G401.6 (cell line): ENCODE results near the gene ZNRF4.

Experiments used
- FAIRE-seq: peaks from 2 replicates; lab custom pipeline; 2012; peaks lifted over from hg19 to GRCh38; lab: Jason Lieb, UNC

Gene ZNRF4

DNA sequence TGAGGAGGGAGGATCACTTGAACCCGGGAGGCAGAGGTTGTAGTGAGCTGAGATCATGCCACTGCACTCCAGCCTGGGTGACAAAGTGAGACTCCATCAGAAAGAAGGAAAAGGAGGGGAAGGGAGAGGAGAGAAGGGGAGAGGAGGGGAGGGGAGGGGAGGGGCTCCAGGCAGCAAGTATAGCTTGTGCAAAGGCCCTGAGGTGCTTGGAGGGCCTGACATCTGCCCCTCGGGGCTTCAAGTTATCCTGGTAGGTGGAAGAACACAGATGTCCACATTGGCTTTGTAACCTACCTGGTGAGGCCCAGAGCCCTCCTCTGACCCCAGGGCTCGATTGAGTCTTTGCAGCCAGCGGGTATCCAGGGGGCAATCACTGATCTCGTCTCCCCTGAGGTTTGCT lies 11.5 kb upstream of the ZNRF4 start:
- FAIRE-seq = no peak

DNA sequence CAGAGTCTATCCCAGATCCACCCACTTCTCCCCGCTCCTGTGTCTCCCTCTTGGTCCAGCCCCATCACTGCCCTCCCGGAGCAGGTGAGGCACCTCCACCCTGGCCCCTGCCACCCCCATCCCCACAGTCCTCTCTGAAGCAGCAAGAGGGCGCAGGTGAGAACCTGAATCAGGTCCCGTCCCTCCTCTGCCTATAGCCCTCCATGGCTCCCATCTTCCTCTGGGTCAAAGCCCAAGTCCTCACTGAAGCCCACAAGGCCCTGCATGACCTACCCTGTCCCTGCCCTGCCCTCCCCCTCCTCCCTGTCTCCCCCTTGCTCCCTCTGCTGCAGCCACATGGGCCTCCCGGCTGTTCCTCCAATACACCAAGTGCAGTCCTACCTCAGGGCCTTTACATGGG lies 10.8 kb upstream of the ZNRF4 start:
- no peak for FAIRE-seq

DNA sequence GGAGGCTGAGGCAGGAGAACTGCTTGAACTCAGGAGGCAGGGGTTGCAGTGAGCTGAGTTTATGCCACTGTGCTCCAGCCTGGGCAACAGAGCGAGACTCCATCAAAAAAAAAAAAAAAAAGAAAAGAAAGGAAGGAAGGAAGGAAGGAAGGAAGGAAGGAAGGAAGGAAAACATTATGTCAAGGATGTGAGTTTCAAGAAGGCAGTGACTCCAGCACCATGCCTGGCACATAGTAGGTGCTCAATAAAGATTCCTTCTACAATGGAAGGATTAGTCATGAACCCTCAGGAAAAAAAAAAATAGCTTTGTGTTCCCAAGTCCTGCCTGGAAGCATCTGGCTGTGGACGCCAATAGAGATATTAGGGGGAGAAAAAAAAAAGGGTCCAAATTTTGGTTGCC lies 10.1 kb upstream of the ZNRF4 start:
- FAIRE-seq = no peak

DNA sequence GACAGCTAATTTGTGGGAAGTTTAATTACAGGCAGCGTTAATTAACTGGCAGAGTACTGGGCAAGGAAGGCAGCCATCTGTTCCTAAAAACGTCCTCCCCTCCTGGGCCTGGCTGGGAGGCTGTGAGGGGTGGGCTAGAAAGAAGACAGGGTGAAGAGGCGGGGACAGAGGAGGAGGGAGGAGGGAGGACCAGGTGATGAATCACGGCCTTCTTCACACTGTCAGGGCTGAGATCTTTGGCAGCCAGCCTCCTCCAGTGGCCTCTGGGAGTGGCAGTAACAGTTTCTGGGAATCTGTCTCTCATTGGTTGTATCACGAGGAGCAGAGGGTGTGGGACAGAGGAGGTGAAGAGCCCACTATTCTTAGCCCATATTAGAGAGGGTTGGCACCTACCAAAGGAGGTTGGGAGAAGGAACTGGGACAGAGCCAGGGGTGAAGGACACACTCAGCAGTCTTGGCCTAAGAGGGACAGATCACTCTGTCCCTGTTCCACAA lies 9.6 kb upstream of the ZNRF4 start:
- FAIRE-seq = no peak

DNA sequence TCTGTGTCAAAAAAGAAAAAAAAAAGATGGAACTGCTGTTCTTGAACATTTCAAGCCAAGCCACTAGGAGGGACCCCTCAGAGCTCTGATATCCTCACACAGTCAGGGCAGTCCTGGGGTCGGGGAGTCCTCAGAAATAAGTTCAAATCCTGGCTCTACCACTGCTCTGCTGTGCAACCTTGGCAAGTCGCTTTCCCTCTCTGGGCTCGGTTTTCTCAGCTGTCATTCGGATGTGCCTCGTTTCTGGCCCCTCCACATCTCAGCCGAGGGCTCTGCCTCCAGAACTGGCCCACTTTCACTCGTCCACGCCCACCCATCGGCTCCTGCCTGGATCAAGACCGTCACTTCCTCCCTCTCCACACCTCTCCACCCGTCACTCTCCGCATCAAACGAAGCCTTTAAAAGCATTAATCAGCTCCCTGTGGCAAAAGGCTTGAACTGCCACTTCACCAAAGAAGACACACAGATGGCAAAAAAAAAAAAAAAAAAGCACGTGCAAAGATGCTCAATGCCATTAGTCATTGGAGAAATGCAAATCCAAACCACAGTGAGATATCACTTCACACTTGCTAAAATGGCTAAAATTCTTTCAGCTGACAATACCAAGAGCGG lies 7.4 kb upstream of the ZNRF4 start:
- no peak for FAIRE-seq

DNA sequence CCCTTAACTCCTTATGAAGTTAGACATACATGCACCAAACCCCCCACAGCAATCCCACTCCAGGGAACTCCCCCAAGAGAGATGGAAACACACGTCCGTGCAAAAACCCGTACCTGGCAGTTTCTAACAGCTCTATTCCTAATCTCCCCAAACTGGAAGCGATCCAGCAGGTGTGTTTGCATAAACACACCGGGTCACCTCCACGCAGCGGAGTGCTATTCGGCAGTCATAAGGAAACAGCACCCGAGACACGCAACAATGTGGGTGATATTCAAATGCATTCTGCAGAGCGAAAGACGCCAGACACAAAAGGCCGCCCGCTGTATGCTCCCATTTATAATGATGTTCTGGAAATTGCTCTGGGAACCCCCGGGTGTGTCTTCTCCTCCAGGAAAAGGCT lies 6.8 kb upstream of the ZNRF4 start:
- FAIRE-seq = no peak

DNA sequence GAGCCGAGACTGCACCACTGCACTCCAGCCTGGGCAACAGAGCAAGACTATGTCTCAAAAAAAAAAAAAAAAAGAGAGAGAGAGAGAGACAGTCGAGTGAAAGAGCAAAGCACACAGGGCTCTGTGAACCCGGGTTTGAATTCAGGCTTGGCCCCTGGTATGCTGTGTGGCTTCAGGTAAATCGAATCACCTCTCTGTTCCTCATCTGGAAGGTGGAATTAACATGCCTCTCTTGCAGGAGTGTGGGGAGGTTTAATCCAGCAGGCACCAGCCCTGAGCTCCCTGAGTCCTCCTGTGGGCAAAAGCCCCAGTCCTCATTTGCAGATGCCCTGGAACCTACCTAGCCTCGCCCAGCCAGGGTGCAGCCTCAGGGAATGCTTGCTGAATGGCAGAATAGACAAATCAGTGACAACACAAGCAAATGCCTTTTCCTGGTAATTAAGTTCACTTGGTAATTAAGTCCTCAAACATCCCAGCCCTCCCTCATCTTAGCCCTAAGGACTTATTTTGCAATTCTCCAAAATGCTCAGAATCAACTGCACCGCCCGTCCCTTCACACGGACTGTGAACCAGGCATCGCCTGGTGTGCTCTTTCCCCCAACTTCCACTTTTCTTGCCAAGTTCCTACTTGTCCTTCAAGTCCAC lies 4.6 kb upstream of the ZNRF4 start:
- FAIRE-seq = no peak

DNA sequence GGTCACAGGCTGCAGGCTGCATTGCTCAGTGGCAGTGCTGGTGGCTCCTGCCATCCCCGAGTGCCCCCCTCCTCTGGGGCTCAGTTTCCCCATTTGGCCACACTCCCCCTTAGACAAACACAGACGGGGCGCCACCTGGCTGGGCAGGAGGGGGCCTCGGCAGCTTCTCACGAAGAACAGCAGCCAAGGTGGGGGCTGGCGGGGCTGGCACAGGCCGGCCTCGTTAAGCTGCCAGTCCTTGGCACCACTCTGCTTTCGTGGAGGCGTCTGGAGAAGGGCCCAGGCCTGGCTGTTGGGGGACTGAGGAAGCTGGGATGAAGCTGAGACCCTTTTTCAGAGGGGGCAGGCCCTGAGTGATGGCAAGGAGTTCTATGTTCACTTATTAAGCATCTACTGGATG lies 3.7 kb upstream of the ZNRF4 start:
- no peak for FAIRE-seq

DNA sequence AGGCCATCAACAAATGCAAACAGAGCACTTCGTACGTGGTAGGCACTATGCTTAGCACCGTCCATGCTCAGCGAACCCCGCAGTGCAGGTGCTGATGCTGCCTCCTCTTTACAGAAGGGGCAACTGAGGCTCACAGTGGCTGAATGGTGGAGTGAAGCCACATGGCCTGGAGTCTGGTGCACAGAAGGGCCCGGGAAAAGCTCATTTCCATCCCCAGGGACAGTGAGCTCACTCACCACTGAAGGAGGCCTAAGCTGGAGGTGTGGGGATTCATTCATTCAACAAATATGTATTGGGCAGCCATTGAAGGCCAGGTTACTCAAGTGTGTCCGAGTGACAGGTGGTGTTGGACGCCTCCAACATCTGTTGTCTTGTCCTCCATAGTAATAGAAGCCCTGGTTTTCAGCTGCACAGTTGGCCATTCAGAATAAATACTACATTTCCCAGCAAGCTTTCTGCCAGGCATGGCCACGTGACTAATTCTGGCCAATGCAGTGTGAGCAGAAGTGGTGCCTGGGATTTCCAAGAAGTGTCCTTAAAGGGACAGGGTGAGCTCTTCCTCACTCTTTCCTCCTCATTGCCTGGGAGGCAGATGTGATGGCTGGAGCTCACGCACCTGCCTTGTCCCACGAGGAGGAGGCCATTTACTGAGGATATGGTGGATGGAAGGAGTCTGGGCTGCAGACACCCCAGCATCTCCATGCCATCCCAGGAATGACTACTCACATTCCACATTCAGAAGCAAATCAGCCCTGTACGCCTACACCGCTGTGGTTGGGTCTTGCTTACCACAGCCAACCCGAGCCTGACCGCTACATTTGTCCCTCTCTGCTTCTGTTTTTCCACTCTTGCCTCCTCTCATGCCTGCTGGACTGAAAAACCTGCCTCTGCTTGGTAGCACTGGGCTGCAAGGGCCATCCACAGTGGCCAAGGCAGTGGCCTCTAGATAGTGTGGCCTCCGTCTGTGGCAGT lies 2.3 kb upstream of the ZNRF4 start:
- FAIRE-seq = no peak

DNA sequence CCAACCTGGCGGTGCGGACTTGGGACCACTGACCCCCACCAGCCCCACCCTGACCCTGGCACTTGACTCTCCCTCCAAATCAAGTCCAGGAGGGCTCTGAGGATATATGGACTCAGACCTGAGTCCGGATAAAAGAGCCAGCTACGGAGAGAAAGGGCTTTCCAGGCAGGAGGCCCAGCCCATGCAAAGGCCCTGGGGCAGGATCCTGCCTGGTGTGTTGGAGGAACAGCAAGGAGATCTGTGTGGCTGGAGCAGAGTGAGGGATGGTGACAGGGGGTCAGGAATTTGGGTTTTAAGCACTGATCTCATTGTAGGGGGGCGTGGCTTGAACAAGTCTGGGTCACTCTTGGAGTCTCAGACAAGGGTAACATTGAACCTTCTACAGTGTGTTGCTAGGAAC lies 474 bp upstream of the ZNRF4 start:
- FAIRE-seq = no peak

DNA sequence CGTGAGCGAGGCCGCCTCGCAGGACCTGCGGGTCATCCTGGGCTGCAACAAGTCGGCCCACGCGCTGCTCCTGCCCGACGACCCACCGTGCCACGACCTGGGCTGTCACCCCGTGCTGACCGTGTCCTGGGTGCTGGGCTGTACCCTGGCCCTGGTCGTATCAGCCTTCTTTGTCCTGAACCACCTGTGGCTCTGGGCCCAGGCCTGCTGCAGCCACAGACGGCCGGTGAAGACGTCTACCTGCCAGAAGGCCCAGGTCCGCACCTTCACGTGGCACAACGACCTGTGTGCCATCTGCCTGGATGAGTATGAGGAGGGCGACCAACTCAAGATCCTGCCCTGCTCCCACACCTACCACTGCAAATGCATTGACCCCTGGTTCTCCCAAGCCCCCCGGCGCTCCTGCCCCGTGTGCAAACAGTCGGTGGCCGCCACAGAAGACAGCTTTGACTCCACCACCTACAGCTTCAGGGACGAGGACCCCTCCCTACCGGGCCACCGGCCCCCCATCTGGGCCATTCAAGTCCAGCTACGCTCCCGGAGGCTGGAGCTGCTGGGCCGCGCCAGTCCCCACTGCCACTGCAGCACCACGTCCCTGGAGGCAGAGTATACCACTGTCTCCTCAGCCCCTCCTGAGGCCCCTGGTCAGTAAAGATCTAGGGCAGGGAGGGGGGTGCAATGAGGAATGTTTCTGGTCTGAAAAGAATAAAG lies 1.1 kb downstream of the ZNRF4 start:
- FAIRE-seq = no peak

DNA sequence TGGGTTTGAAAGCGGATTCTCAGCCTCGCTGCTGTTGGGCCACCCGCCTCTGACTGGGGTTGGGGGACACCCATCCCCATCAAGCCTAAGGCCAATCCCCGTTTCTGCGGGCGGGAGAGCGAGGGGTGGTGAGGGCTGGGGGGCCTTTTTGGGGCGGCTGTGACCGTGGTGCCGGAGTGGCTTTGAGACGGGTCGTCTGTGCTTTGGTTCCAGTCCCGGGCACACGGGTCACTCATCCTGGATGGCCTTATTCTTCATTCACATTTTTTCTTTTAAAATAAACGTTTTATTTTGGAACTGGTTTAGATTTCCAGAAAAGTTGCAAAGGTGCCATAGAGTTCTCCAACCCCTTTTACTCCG lies 1.6 kb downstream of the ZNRF4 start:
- FAIRE-seq = no peak

DNA sequence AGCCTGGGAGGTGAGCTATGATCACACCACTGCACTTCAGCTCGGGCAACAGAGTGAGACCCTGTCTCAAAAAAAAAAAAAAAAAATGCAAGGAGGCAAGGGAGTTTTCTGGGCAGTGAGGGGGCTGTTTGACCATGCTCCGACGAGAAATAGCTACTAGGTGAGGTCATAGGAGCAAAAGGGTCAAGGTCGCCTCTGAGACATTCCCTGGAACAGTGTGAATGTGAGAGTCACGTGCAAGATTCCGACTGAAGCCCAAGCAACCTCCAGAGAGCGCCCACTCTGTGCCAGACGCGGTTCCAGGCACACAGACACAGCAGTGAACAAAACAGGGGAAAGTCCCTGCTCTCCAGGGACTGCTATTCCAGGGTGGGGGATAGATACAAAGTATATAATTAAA lies 2.5 kb downstream of the ZNRF4 start:
- FAIRE-seq = no peak

DNA sequence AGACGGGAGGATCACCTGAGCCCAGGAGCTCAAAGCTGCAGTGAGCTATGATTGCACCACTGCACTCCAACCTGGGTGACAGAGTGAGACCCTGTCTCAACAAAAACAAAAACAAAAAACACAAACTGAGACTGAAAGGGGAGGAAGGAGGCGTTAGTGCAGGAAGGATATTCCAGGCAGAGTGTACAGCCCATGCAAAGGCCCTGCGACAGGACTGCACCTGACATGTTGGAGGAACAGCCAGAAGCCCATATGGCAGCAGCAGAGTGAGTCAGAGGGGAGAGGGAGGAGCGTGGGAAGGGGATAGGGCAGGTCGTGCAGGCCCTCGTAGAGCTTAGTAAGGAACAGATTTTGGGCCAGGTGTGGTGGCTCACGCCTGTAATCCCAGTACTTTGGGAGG lies 3.2 kb downstream of the ZNRF4 start:
- no peak for FAIRE-seq

DNA sequence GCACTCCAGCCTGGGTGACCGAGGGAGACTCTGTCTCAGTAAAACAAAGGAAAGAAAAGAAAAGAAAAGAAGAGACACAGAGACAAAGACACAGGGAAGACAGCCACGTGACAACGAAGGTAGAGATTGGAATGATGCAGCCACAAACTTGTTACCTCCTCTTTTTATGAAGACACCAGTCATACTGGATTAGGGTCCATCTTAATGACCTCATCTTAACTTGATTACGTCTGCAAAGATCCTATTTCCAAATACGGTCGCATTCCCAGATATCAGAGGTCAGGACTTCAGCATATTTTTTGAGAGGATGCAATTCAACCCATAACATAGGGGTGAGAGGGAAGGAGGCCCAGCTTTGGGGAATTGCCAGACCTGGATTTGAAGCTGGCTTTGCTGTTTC lies 4.1 kb downstream of the ZNRF4 start:
- FAIRE-seq = no peak

DNA sequence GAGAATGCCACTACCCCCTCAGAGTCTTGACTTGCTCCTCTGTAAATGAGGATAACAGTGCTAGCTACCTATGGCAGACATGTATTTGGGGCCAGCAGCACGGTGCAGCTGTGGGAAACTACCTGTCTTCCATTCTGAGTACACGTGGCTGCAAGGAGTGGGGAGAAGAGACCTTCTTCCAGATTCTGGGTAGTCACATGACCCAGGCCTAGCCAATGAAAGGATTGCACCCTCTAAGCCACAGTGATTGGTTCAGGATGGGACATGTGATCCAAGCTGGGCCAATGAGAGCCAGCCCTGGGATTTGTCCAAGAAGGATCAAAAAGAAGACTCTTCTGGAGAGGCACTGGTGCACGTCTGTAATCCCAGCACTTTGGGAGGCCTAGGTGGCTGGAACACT lies 5.5 kb downstream of the ZNRF4 start:
- FAIRE-seq = no peak

DNA sequence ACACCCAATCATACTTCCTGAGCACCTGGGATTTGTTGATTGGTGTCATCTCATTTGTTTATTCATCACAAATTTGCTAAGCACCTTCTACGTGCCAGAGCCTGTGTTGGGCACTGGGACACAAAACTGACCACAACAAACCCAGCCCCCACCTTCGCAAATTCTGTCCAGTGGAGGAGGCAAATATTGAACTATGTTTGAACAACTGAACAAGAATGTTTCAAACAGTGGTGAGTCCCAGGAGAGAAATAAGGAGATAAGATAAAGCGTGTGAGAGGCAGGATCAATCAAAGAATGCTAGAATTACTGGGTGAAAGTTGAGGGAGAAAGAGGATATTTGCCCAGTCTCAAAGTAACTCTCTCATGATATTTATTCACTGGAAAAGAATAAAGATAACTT lies 8.7 kb downstream of the ZNRF4 start:
- FAIRE-seq = no peak

DNA sequence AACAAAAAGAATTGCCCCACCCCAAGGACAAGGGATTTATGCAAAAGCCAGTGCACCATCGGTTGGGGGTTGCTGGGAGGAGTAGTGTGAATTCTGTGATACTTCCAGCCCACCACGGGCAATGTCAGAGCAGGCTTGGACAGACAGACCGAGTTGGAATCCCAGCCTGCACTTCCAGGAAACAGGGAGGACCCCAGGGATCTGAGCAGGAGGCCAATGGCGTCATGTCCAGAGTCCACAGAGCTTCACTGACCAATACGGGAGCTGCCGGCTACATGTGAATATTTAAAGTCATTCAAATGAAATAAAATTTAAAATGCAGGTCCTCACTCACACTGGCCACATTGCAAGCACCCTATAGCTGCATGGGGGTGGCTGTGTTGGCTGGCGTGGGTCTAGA lies 10.9 kb downstream of the ZNRF4 start:
- no peak for FAIRE-seq

DNA sequence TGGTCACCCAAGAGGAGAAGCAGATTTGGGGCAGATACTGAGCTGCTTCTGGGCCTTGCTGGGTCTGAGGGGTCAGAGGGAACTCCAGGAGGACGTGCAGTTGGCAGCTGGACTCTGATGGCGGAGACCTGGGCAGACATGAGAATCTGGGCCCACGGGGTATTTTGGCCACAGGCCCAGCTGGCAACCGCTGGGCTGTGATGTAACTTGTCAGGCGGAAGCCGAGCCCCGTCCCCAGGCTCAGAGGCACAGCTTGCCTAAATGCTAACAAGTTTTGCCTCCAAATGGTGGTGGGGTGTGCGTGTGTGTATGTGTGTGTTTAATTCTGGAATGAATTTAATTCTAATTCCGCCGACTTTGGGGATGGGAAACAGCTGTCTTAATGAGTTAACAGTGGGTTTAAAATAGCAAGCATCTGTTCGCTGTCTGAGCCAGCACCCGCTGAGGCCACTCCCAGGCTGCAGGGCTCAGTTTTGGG lies 11.6 kb downstream of the ZNRF4 start:
- FAIRE-seq = no peak

DNA sequence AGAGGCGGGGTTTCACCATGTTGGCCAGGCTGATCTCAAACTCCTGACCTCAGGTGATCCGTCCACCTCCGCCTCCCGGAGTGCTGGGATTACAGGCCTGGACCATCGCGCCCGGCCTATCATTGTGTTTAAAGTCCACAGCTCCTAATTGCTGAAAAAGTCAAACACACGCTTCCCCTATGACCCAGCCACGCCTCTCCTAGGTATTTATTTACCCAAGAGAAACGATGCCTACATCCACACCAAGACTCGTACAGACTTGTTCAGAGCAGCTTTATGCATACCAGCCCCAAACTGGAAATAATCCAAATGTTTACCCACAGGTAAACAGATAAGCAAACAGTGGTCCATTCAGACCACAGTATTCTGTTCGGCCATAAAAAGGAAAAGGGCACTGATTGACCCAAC lies 15.1 kb downstream of the ZNRF4 start:
- no peak for FAIRE-seq

DNA sequence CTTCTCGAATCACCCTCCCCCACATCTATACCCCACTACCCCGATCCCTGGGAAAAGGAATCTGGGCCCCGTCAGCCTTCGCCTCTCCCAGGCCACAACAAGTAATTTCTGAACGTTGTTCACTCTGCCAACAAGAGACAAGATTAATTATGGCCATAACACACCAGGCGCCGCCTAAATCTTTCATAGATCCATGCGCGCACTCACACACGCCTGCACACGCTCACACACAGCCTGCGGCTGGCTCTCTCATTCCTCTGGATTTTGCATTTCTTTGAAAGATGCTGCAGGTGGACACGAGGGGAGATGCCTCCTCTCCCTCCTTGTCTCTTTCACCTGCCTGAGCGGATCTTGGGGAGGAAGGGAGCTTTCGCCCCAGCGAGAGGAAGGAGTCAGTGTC lies 17.1 kb downstream of the ZNRF4 start:
- no peak for FAIRE-seq

DNA sequence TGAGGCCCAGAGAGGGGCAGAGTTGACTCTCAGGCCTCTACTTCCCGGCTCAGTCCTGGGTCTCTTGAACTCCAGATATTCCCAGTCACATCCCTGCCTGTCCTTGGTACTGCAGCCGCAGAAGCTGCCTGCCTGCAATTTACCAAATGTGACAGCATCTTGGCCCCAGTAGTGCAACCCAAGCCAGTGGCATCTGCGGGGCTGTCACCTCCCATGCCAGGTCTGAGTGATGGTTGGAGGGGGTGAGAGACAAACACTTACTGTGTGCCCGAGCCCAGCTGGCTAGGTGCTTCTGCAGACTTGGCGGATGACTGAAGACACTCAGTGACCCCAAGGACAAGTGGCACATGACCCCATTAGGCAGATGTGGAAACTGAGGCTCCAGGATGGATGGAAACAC lies 18.4 kb downstream of the ZNRF4 start:
- FAIRE-seq = no peak
